Kidney epithelial cell (primary cell): Measurements from ENCODE around the gene SERP2. TPM values are rescaled to one million over a fixed set of nuclear protein-coding genes. Genes with fewer than 3 reads are reported as not detected.

ENCODE experiments used
- DNase-seq: peaks from one replicate; pipeline ENCODE4 v3.0.0-alpha.2; 2010; ENCODE audit warnings: low read depth
- H3K27me3 ChIP-seq: 2 replicates; pipeline ENCODE4 v1.6.0; 2011; ENCODE audit warnings: low read length; ENCODE audit not compliant: control insufficient read depth, insufficient read depth
- H3K36me3 ChIP-seq: 2 replicates; pipeline ENCODE4 v1.5.1; 2011; ENCODE audit warnings: low read length; ENCODE audit not compliant: control insufficient read depth, insufficient read depth
- H3K4me3 ChIP-seq: 2 replicates; pipeline ENCODE4 v1.5.1; 2011; ENCODE audit warnings: low read depth, mild to moderate bottlenecking, control low read depth, low read length
- CTCF ChIP-seq: IDR thresholded peaks from 2 replicates; pipeline ENCODE4 v1.5.1; 2011; ENCODE audit warnings: mild to moderate bottlenecking, moderate library complexity, low read length, control low read depth, inconsistent platforms; ENCODE audit not compliant: insufficient read depth, poor library complexity, severe bottlenecking
- total RNA-seq: library from RNA; depleted of rRNA; stranded (reverse); fragments of >200 nt; gene quantifications from 2 replicates; pipeline ENCODE4 v1.2.3, GENCODE V29; 2015

SERP2 gene
- total RNA-seq, 1 donor from 2014 or later = 9.7 TPM

- no peak for TF ChIP-seq CTCF
Observed at GRCh38 chr13:44346534-44346933, 27.1 kb upstream of the SERP2 start.

GRCh38 chr13:44347301-44347700 is 26.3 kb upstream of the SERP2 start:
- Histone ChIP-seq H3K36me3 (no peaks in the 10 kb centered on the region), H3K27me3 (no peaks in the 10 kb centered on the region), H3K4me3 (no peak overlapping the region)
- no peak for TF ChIP-seq CTCF
- no peak for DNase-seq

More at GRCh38 chr13:44346534-44346933, 27.1 kb upstream of the SERP2 start:
- no peak for DNase-seq
- no peak overlapping the region for H3K4me3 ChIP-seq
- H3K27me3 ChIP-seq = no peaks in the 10 kb centered on the region
- H3K36me3 ChIP-seq = no peaks in the 10 kb centered on the region

GRCh38 chr13:44347949-44348348 is 25.7 kb upstream of the SERP2 start:
- no peak for DNase-seq
- no peaks in the 10 kb centered on the region for H3K27me3 ChIP-seq
- TF ChIP-seq CTCF = no peak

GRCh38 chr13:44350775-44351504 is 22.7 kb upstream of the SERP2 start:
- Histone ChIP-seq H3K4me3 (no peak overlapping the region), H3K27me3 (no peaks in the 10 kb centered on the region), H3K36me3 (no peaks in the 10 kb centered on the region)
- no peak for DNase-seq
- no peak for TF ChIP-seq CTCF

More at GRCh38 chr13:44347949-44348348, 25.7 kb upstream of the SERP2 start:
- H3K36me3 ChIP-seq = no peaks in the 10 kb centered on the region
- no peak overlapping the region for H3K4me3 ChIP-seq

- no peak for TF ChIP-seq CTCF
- H3K27me3 ChIP-seq = no peaks in the 10 kb centered on the region
- H3K36me3 ChIP-seq = no peaks in the 10 kb centered on the region
- no peak for DNase-seq
- H3K4me3 ChIP-seq = no peak overlapping the region
Observed at GRCh38 chr13:44351505-44351854, 22.1 kb upstream of the SERP2 start.

- Histone ChIP-seq H3K36me3 (no peaks in the 10 kb centered on the region), H3K4me3 (no peak overlapping the region), H3K27me3 (no peaks in the 10 kb centered on the region)
- no peak for TF ChIP-seq CTCF
- DNase-seq = no peak
Observed at GRCh38 chr13:44352202-44352601, 21.4 kb upstream of the SERP2 start.
